Vagina (tissue), 2 donors: ENCODE data around the gene GLCE.

Source experiments
- POLR2A ChIP-seq, 2 donors: fragments of 450-650 bp; IDR thresholded peaks; one replicate each; pipeline ENCODE4 v1.6.1; 2017; ENCODE audit warnings: antibody characterized with exemption in 2 of 2, mild to moderate bottlenecking in 2 of 2, moderate library complexity in 2 of 2
- POLR2AphosphoS5 ChIP-seq, 2 donors: sonication (generic); formaldehyde crosslinking; IDR thresholded peaks; one replicate each; pipeline ENCODE4 v1.9.0; 2017; ENCODE audit warnings: antibody characterized with exemption in 2 of 2, mild to moderate bottlenecking in 2 of 2, low read depth in 1 of 2; ENCODE audit not compliant: insufficient read depth in 1 of 2
- TF ChIP-seq, protein P1 (sequence below), 3 experiments: fragments of 450-650 bp in 2 of 3; fragments of 200-600 bp in 1 of 3; sonication (generic) in 1 of 3; IDR thresholded peaks; one replicate each; pipeline ENCODE4 v1.5.1; 2017 to 2019; ENCODE audit warnings: antibody characterized with exemption in 3 of 3, mild to moderate bottlenecking in 2 of 3, moderate library complexity in 2 of 3

DNA sequence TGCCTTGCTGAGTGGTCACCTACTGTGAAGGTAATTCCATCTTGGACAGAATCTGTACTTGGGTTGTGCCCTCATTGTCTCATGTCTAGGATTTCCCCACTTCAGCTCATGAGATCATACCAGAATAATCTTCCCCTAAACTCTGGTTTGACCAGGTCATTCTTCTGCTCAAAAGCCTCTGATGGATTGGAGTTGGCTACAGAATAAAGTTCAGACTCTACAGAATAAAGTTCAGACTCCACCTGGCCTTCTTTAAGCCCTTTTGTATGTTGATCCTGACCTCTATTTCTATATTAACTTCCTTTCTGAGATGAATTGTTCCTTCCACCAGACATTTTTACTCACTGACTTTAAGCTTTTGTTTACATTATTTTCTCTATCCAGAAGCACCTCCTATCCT lies 6.4 kb upstream of the GLCE start:
- TF ChIP-seq, protein P1, sequence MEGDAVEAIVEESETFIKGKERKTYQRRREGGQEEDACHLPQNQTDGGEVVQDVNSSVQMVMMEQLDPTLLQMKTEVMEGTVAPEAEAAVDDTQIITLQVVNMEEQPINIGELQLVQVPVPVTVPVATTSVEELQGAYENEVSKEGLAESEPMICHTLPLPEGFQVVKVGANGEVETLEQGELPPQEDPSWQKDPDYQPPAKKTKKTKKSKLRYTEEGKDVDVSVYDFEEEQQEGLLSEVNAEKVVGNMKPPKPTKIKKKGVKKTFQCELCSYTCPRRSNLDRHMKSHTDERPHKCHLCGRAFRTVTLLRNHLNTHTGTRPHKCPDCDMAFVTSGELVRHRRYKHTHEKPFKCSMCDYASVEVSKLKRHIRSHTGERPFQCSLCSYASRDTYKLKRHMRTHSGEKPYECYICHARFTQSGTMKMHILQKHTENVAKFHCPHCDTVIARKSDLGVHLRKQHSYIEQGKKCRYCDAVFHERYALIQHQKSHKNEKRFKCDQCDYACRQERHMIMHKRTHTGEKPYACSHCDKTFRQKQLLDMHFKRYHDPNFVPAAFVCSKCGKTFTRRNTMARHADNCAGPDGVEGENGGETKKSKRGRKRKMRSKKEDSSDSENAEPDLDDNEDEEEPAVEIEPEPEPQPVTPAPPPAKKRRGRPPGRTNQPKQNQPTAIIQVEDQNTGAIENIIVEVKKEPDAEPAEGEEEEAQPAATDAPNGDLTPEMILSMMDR (IDR thresholded peaks at IDR 0.05): no peak
- TF ChIP-seq POLR2A (IDR thresholded peaks at IDR 0.05) (no peak), POLR2AphosphoS5 (IDR thresholded peaks at IDR 0.05; ENCODE audit: insufficient read depth in 1 of 2, low read depth in 1 of 2) (no peak)
